Measurements from ENCODE around the gene DLG5. TPM values are rescaled to one million over a fixed set of nuclear protein-coding genes. Genes with fewer than 3 reads are reported as not detected.

The DLG5 gene
- total RNA-seq, 1 donor from 2014 or later: 52.6 TPM

- DNase-seq (ENCODE audit: low spot score): no peak
Measured at GRCh38 chr10:77841711-77842375, 84.7 kb downstream of the DLG5 start.

- DNase-seq (ENCODE audit: low spot score): no peak
Measured at GRCh38 chr10:77840636-77841035, 85.9 kb downstream of the DLG5 start.

GRCh38 chr10:77837925-77838595 is 88.5 kb downstream of the DLG5 start:
- no peak for DNase-seq (ENCODE audit: low spot score)

DNA sequence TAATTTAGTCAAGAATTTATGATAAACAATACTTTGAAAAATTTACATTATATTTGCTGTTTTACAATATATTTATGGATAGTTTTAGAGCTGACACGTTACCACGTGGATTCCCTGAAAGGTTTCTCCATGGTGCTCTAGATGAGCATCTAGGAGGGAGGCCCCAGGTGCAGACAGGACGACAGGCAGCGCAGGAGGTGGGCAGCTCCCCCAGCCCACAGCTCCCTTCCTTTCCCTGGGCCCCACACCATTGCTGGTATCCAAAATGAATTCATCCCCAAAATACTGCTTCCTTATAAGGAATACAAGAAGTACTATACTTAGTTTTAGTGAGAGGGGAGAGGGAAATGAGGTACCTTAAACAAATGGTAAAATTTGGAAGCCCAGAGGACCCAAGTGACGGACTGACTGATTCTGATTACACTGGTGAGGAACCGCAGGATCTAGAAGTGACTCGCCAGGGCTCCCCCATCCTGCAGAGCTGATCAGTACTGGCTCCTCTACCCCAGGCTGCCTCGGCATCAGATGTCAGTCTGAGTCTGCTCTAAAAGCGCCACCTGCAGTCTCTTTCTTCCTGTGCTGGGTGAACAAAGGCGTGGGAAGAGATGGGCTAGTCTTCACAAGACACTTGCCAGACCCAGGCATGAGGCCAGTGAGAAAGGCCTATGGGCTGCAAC is 89.2 kb downstream of the DLG5 start:
- DNase-seq (ENCODE audit: low spot score): no peak

DNA sequence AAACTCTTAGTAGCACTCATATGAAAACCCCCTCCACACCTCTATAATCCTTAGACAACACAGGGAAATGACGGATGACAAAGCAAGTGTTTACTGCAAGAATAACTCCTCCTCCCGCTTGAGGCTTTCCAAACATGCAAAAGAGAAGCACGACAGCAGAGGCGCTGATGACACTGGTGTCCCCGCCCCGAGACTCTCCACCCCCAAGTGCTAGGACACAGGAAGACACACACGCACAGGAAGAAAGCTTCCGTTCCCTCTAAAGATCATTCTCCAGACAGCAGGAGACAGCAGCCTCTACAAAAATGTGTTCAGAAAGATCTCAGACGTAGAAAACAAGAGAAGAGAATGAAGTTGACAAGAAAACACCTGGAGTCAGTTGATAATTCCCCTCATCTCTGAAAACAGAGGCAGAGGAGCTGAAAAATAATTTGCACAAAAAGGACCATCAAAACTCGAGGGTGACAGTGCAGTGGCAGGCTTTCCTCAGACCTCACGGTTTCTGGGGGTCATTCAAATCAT is 90.2 kb downstream of the DLG5 start:
- DNase-seq (ENCODE audit: low spot score): peak; percentile 55

DNA sequence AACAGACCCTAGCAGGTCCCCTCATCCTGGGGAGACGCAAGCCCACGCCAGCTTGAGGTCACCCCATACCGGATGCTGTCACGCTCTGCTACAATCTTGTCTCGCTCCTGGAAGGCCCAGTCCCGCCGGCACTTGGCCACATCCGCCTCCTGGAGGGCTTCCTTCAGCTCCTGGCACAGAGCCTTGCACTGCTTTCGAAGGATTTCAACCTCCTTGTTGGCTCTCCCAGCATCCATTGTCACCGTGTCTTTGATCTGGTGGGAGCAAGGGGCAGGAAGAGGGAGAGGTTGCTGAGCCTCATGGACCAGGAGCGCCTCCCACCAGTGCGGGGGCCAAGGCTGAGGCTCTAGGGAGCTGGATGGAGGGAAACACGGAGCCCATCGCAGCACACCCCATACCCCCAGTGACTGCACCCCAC is 90.9 kb downstream of the DLG5 start:
- DNase-seq (ENCODE audit: low spot score): no peak

- no peak for DNase-seq (ENCODE audit: low spot score)
Measured at GRCh38 chr10:77834943-77835668, 91.4 kb downstream of the DLG5 start.

DNA sequence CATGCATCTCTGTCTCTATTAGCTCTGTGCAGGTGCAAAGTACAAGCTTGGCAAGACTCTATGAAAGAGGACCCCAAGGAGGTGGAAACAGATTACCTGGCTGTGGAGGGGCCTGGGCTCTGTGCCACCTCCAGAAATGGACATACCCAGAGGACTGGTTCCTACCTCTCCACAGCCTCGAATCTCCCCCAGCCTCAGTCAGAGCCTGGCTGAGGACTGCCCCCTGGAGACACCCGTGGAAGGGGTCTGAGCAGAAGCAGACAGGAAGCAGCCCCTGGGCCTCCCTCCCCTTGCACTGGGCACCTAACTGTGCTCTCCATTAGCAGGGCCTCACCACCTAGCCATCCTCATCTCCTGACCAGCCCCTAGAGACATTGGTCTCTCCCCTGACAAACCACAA is 92.0 kb downstream of the DLG5 start:
- no peak for DNase-seq (ENCODE audit: low spot score)

DNA sequence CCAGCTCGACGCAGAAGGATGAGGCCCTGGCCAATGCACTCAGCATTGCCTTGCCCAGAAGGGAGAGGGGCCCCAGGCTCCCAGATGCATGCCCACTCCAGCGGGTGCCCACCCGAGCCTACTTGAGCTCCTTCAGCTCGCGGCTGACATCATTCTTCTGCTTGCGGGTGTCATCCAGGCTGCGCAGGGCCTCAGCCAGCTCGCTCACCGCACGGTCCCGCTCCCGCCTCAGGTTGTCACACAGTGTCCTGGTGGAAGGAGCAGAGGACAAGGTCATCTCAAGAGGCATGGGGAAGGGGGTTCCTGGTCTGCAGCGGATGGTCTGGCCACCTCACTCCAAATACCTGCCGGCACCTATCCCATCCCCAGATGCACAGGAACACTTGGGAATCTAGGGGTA is 92.8 kb downstream of the DLG5 start:
- DNase-seq (ENCODE audit: low spot score): no peak

DNA sequence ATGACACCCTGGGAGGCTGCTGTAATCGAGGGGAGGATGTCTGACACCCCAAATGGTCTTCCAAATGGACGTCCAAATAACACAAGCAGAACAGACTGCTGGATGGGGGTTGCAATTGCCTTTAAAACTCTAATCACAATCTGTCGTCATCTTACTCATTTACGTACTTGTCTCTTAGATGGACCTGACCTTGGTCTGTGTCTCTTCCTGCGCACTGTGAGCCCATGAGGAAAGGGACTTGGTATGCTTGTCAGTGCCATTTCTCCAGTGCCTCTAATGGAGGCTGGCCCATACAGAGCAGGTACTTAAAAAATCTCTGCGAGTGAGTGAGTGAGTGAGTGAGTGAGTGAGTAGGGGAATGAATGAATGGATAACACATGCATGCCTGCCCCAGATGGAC is 93.3 kb downstream of the DLG5 start:
- no peak for DNase-seq (ENCODE audit: low spot score)

DNA sequence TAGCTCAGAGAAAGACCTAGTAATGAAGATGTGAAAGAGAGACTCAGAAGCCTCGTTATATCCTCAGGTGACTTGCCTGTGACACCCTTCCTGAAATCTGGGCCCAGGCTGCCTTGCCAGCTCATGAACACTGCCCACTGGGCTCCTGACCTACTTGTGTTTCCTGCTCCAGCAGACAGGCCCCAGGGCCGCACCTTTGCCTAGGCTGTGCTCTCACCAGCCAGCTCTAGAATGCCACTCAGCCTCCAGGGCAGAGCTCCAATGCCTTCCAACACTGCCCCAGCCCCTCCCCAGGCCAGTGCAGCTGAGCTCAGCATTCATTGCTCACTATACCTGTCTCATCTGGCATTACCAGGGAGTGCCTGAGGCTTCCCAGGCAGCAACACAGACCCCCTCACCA is 94.3 kb downstream of the DLG5 start:
- no peak for DNase-seq (ENCODE audit: low spot score)

- DNase-seq (ENCODE audit: low spot score): no peak
Measured at GRCh38 chr10:77829356-77829755, 97.2 kb downstream of the DLG5 start.

GRCh38 chr10:77828377-77828776 is 98.2 kb downstream of the DLG5 start:
- DNase-seq (ENCODE audit: low spot score): no peak

DNA sequence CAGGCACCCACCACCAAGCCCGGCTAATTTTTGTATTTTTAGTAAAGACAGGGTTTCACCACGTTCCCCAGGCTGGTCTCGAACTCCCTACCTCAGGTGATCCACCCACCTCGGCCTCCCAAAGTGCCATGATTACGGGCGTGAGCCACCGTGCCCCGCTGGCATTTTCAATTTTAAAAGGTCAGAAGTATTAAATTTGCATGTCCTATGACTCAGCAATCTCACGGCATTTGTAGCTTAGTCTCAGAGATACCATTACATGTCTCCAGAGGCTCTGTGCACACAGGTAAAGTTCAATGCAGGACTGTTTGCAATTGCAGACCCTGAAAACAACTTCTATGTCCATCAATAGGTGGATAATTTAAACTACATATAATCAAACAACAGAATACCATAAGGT is 99.2 kb downstream of the DLG5 start:
- DNase-seq (ENCODE audit: low spot score): no peak

DNA sequence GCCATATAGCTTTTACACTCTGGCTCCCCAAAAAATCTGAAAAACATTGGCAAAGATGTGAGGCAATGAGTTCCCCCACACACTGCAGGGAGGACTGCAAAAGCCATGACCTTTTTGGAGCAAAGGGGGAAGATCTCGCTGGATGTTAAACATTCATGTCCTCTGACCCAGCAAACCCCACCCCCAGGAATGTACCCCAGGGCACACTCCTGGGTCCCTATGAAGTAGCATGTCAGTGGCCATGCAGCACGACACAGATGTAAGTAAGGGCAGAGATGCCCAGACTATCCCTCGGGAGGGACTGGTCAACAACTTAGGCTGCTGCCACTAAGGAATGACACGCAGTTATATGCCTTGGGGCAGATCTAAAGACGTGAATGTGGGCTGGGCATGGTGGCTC is 100.6 kb downstream of the DLG5 start:
- no peak for DNase-seq (ENCODE audit: low spot score)

DNA sequence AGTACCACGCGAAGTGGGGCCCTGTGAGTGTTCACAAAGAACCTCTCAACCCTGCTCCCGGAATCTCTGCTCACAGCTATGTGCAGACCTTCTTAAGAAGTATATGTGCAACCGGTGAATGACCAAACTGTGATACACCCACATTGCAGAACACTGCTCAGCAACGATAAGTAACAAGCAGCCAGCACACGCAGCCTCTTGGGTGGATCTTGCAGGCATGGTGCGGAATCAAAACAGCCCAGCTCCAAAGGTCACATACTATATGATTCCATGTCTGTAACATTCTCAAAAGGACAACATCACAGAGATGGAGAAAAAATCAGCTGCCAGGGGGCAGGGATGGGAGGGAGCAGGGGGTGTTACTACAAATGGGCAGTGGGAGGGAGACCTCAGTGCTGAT is 101.6 kb downstream of the DLG5 start:
- no peak for DNase-seq (ENCODE audit: low spot score)

DNA sequence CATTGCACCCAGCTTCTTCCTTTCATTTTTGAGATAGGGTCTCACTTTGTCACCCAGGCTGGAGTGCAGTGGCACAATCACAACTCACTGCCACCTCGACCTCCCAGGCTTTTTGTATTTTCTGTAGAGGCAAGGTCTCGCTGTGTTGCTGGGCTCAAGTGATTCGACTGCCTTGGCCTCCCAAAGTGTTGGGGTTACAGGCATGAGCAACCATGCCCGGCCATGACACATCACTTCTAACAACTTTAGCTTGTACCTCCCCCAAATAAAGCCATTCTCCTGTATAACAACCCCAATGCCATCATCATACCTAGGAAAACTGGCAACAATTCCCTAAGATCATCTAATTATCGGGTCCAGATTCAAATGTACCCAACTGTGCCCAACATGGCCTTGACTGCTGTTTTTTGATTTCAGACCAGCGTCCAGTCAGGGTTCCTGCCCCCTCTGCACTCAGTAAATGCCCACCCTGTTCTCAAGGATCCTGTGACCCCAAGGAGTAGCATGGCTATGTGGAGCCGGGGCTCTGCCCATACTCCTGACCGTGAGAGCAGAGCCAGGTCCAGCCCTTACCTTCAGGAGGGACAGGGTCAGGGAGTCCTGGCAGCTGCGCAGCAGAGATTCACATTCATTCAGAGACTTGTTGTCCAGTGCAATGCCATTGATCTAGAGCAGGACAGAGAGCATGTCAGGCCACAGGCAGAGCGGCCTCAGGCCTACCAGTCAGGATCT is 102.6 kb downstream of the DLG5 start:
- DNase-seq (ENCODE audit: low spot score): no peak

- no peak for DNase-seq (ENCODE audit: low spot score)
Measured at GRCh38 chr10:77821551-77821950, 105.0 kb downstream of the DLG5 start.

- no peak for DNase-seq (ENCODE audit: low spot score)
Measured at GRCh38 chr10:77821036-77821435, 105.5 kb downstream of the DLG5 start.

- DNase-seq (ENCODE audit: low spot score): no peak
Measured at GRCh38 chr10:77820349-77820748, 106.2 kb downstream of the DLG5 start.
